NB4 (cell line): ENCODE measurements around the gene HSFX3.
"Not testable (repeated sequence)": the region's sequence is repeated elsewhere in the genome, so short reads cannot be mapped to it uniquely, and the experiment has no call there.

ENCODE experiments used
- CTCF ChIP-seq: IDR thresholded peaks from one replicate; pipeline ENCODE4 v1.5.1; 2012; ENCODE audit warnings: low read depth, low read length
- POLR2A ChIP-seq: IDR thresholded peaks from 2 replicates; pipeline ENCODE4 v1.6.1; 2011; ENCODE audit warnings: mild to moderate bottlenecking; ENCODE audit not compliant: insufficient read length; ENCODE audit errors: extremely low read depth
- TF ChIP-seq, protein P1 (sequence below): IDR thresholded peaks from 2 replicates; pipeline ENCODE4 v1.6.1; 2011; ENCODE audit warnings: low read depth, low read length

GRCh38 chrX:149587359-149587758 is 37.6 kb upstream of the HSFX3 start, which contains the start of gene MAGEA9B:
- TF ChIP-seq CTCF, POLR2A: not testable (repeated sequence)
- TF ChIP-seq, protein P1, sequence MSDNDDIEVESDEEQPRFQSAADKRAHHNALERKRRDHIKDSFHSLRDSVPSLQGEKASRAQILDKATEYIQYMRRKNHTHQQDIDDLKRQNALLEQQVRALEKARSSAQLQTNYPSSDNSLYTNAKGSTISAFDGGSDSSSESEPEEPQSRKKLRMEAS: not testable (repeated sequence)
